Ishikawa (cell line): Measurements from ENCODE around the gene ERG28.

Experiments used
- CREB1 ChIP-seq: IDR thresholded peaks from 2 replicates; pipeline ENCODE4 v1.6.1; 2012; ENCODE audit warnings: low read depth
- EP300 ChIP-seq: IDR thresholded peaks from 2 replicates; pipeline ENCODE4 v1.6.1; 2012; ENCODE audit warnings: borderline replicate concordance
- MAX ChIP-seq: IDR thresholded peaks from 2 replicates; pipeline ENCODE4 v1.6.1; 2012
- RAD21 ChIP-seq: IDR thresholded peaks from 2 replicates; pipeline ENCODE4 v1.6.1; 2012; ENCODE audit warnings: low read depth
- USF1 ChIP-seq: IDR thresholded peaks from 2 replicates; pipeline ENCODE4 v1.6.1; 2012
- YY1 ChIP-seq: IDR thresholded peaks from 2 replicates; pipeline ENCODE4 v1.6.1; 2012; ENCODE audit warnings: low read depth
- ZBTB7A ChIP-seq: IDR thresholded peaks from 2 replicates; pipeline ENCODE4 v1.6.1; 2012; ENCODE audit warnings: low read depth

- TF ChIP-seq RAD21 (no peak), USF1 (no peak), YY1 (no peak), EP300 (no peak), ZBTB7A (no peak), CREB1 (no peak), MAX (no peak)
Measured at GRCh38 chr14:75607842-75608640, 52.6 kb downstream of the ERG28 start.
